WERI-Rb-1 (cell line): ENCODE data around the gene NRXN2.
"Not testable (repeated sequence)": the region's sequence is repeated elsewhere in the genome, so short reads cannot be mapped to it uniquely, and the experiment has no call there.

Experiments
- DNase-seq: peaks from one replicate; pipeline ENCODE4 v3.0.0-alpha.2; 2020
- H3K27ac ChIP-seq: fragments of 250-450 bp; sonication (Bioruptor Pico); 2 replicates; pipeline ENCODE4 v1.5.1; 2020; ENCODE audit warnings: mild to moderate bottlenecking, moderate library complexity
- H3K27me3 ChIP-seq: fragments of 250-450 bp; sonication (Bioruptor Pico); 2 replicates; pipeline ENCODE4 v1.5.1; 2021; ENCODE audit warnings: mild to moderate bottlenecking, low read depth, moderate library complexity; ENCODE audit not compliant: insufficient read depth, severe bottlenecking
- H3K36me3 ChIP-seq: fragments of 250-450 bp; sonication (Bioruptor Pico); 2 replicates; pipeline ENCODE4 v1.5.1; 2020; ENCODE audit warnings: mild to moderate bottlenecking, moderate library complexity
- H3K4me3 ChIP-seq: 2 replicates; pipeline ENCODE4 v1.5.1; 2011; ENCODE audit warnings: low read depth, mild to moderate bottlenecking, control low read depth, low read length
- H3K9me3 ChIP-seq: fragments of 250-450 bp; sonication (Bioruptor Pico); 2 replicates; pipeline ENCODE4 v1.5.1; 2021; ENCODE audit warnings: mild to moderate bottlenecking, moderate library complexity; ENCODE audit not compliant: severe bottlenecking
- CTCF ChIP-seq: IDR thresholded peaks from 2 replicates; pipeline ENCODE4 v1.5.1; 2011; ENCODE audit warnings: low read depth, mild to moderate bottlenecking, control low read depth, inconsistent platforms, low read length

NRXN2 gene

DNA sequence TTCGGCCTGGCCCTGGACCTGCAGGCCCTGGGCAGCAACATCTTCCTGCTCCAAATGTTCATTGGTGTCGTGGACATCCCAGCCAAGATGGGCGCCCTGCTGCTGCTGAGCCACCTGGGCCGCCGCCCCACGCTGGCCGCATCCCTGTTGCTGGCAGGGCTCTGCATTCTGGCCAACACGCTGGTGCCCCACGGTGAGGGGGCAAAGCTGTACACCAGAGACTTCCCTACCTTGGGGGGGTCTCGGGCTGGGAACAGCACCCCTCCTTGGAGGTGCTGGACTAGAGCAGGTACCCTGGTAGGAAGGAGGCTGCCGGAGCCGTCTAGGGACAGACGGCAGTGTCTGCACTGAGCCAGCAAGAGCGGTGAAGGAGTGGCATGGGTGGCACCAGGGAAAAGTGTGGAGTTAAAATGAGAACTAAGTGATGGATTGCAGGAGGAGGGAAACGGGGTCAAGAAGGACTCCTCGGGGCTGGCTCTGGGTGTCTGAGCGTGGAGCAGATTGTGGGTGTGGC lies 123.2 kb downstream of the NRXN2 start:
- Histone ChIP-seq H3K27me3 (no peaks in the 10 kb centered on the region), H3K4me3 (no peak overlapping the region), H3K27ac (no peak overlapping the region), H3K9me3 (no peaks in the 10 kb centered on the region), H3K36me3 (no peaks in the 10 kb centered on the region)
- no peak for TF ChIP-seq CTCF
- no peak for DNase-seq

DNA sequence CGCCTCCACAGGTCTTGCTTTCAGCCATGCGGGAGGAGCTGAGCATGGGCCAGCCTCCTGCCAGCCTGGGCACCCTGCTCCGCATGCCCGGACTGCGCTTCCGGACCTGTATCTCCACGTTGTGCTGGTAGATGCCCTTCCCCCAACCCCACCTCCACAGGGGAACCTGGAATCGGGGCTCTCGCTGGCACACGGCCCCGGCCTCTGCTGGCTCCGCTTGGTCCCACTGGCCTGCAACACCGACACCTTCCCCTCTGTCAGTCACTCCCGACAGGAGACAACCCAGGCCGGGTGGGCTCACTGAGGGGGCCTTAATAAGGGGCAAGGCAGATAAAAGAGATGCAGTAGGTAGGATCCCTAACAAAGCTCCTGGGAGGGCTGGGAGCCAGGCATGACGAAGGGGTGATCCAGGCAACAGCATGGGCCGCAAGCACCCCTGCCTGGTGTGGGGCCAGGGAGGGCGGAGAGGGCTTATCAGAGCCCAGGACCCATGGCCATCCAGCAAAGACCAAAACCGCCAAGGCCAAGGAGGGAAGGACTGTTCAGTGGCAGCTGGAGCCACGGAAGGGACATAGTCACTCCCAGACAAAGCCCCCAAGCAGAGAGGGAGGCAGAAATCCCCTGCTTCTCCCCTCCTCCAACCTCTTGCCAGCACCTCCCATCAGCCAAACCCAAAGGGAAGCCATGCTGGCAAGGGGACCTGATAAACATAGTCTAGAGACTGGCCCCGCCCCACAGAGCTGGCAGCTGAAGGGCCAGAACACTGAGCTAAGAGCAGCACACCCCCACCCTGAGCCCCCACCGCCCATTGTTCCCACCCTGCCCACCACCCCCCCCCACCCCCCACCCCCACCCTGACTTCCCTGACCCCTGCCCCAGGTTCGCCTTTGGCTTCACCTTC lies 124.0 kb downstream of the NRXN2 start:
- DNase-seq, result no peak
- no peak overlapping the region for H3K27ac ChIP-seq
- no peak for TF ChIP-seq CTCF
- no peak overlapping the region for H3K4me3 ChIP-seq
- H3K9me3 ChIP-seq, result no peaks in the 10 kb centered on the region
- H3K27me3 ChIP-seq, result no peaks in the 10 kb centered on the region
- H3K36me3 ChIP-seq, result no peaks in the 10 kb centered on the region

- no peaks in the 10 kb centered on the region for H3K27me3 ChIP-seq
- no peak for DNase-seq
- TF ChIP-seq CTCF, result no peak
Observed at GRCh38 chr11:64598106-64598796, 124.7 kb downstream of the NRXN2 start.

GRCh38 chr11:64597671-64598101 lies 125.3 kb downstream of the NRXN2 start:
- no peak for TF ChIP-seq CTCF
- Histone ChIP-seq H3K9me3 (no peaks in the 10 kb centered on the region), H3K36me3 (no peaks in the 10 kb centered on the region), H3K4me3 (no peak overlapping the region), H3K27ac (no peak overlapping the region), H3K27me3 (no peaks in the 10 kb centered on the region)
- DNase-seq, result no peak

More at GRCh38 chr11:64598106-64598796, 124.7 kb downstream of the NRXN2 start:
- no peaks in the 10 kb centered on the region for H3K9me3 ChIP-seq
- H3K27ac ChIP-seq, result no peak overlapping the region
- no peaks in the 10 kb centered on the region for H3K36me3 ChIP-seq
- H3K4me3 ChIP-seq, result no peak overlapping the region

GRCh38 chr11:64595922-64596321 lies 127.1 kb downstream of the NRXN2 start:
- DNase-seq, H3K27me3 ChIP-seq, H3K4me3 ChIP-seq, H3K9me3 ChIP-seq, H3K27ac ChIP-seq, H3K36me3 ChIP-seq: not testable (repeated sequence)

DNA sequence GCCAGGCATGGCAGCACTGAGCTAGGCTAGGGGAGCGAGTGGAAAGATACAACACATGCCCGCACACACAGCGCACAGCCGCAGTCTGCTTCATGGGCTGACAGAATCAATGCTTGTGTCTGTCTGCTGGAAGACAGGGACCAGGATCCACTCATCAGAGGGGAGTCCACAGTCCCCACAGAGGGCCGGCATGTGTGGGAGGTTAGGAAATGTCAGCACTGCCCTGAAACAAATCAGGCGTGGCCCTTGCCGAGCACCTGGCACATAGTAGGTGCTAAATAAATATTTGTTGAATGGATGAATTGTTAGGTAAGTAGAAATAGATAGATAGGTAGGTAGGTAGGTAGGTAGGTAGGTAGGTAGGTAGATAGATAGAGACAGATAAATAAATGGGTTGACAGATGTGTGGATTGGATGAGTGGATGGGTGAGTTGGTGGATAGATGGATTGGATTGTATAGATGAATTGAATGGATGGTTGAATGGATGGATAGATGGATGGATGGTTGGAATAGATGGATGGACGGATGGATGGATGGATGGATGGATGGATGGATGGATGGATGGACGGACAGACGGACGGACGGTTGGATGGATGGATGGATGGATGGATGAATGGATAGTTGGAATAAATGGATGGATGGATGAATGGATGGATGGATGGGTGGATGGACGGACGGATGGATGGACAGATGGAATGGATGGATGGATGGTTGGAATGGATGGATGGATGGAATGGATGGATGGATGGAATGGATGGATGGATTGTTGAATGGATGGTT lies 128.6 kb downstream of the NRXN2 start:
- no peak for DNase-seq
- no peaks in the 10 kb centered on the region for H3K36me3 ChIP-seq
- no peak overlapping the region for H3K27ac ChIP-seq
- TF ChIP-seq CTCF, result no peak
- H3K4me3 ChIP-seq, result no peak overlapping the region
- no peaks in the 10 kb centered on the region for H3K27me3 ChIP-seq
- H3K9me3 ChIP-seq, result no peaks in the 10 kb centered on the region
